ENCODE results near the gene RPS6KL1.

The RPS6KL1 gene

GRCh38 chr14:74961238-74961911 lies 38.3 kb upstream of the RPS6KL1 start:
- no peak for TF ChIP-seq Cebpa-rat (IDR thresholded peaks at IDR 0.05)
- Histone ChIP-seq H3K4me3 (no peak overlapping the region), H3K9me3 (replicated peaks in 1 of 11) (no peaks in the 10 kb centered on the region), H3K9ac (no peak overlapping the region), H3K27me3 (0 out of 22 replicates have a peak, but pooled peaks cover 0 to 2% (median 0%) of the 10 kb centered on the region in 11 experiments), H3K4me2 (peak overlapping the region in 2 of 11 experiments; percentile 29 to 77; a peak in 2 of 22 replicates), H3K36me3 (no peaks in the 10 kb centered on the region), H4K20me1 (no peaks in the 10 kb centered on the region), H3K27ac (no peak overlapping the region), H3K4me1 (peaks cover 11 to 34% (median 30%) of the 10 kb centered on the region in 10 experiments; a peak in 19 of 20 replicates)

DNA sequence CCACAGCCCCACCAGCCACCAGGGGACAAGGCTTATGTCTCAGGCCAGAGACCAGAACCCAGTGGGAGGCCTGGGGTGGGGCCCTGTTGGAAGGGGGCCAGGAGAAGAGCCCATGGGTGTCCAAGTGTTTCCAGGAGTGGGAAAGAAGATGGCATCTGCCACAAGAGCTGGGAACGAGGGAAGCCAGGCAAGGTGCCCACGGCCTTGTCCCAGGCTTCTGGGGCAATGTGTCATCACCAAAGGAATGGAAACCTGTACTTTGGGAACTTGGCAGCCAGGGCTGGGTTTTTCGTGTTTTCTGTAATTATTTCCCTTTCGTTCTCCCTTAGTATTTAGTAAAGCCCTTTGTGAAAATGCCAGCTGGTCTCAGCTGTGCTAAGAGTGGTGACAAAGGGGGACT lies 37.7 kb upstream of the RPS6KL1 start:
- TF ChIP-seq Cebpa-rat (IDR thresholded peaks at IDR 0.05), result no peak
- Histone ChIP-seq H3K9me3 (replicated peaks in 1 of 11) (no peaks in the 10 kb centered on the region), H3K27me3 (peaks cover 2 to 8% (median 5%) of the 10 kb centered on the region in 11 experiments), H3K27ac (no peak overlapping the region), H3K36me3 (no peaks in the 10 kb centered on the region), H3K4me1 (peaks cover 11 to 34% (median 30%) of the 10 kb centered on the region in 10 experiments), H3K4me3 (no peak overlapping the region), H4K20me1 (no peaks in the 10 kb centered on the region; a peak in 1 of 22 replicates), H3K4me2 (no peak overlapping the region), H3K9ac (no peak overlapping the region)

DNA sequence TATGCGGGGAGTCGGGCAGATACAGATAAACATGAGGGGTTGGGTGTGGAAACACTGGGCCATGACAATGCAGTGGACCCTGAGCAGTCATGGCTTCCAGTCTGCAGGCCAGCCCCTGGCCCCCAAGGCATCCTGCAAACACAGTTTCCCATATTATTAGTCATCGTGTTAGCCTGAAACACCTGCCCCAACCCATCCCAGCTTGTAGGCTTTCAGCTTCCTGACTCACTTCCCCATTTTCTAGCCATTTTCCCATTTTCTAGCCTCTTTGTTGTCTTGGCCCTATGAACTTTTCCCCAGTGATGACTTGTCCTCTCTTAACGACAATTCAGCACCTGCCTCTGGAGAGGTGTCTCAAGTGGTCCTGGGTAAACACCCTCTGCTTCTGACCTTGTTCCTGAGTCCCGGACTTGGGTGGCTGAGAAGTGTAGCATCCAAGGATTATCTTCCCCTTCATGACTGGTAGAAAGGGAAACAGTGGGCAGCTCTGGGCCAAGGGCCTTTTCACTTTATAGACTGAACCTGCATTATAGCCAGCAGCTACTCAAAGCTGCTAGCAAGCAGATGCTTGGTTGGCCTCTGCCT lies 36.6 kb upstream of the RPS6KL1 start:
- no peak overlapping the region for H3K9ac ChIP-seq
- H3K4me1 ChIP-seq, result peaks cover 21 to 44% (median 40%) of the 10 kb centered on the region in 10 experiments
- no peaks in the 10 kb centered on the region for H3K36me3 ChIP-seq
- H4K20me1 ChIP-seq, result no peaks in the 10 kb centered on the region; a peak in 1 of 22 replicates
- no peak overlapping the region for H3K4me3 ChIP-seq
- H3K9me3 ChIP-seq (replicated peaks in 1 of 11), result no peaks in the 10 kb centered on the region
- no peak for TF ChIP-seq Cebpa-rat (IDR thresholded peaks at IDR 0.05)
- H3K4me2 ChIP-seq, result peak overlapping the region in 8 of 11 experiments; percentile 3 to 48 (median 20); a peak in 9 of 22 replicates
- no peak overlapping the region for H3K27ac ChIP-seq
- peaks cover 11 to 19% (median 14%) of the 10 kb centered on the region in 11 experiments for H3K27me3 ChIP-seq

DNA sequence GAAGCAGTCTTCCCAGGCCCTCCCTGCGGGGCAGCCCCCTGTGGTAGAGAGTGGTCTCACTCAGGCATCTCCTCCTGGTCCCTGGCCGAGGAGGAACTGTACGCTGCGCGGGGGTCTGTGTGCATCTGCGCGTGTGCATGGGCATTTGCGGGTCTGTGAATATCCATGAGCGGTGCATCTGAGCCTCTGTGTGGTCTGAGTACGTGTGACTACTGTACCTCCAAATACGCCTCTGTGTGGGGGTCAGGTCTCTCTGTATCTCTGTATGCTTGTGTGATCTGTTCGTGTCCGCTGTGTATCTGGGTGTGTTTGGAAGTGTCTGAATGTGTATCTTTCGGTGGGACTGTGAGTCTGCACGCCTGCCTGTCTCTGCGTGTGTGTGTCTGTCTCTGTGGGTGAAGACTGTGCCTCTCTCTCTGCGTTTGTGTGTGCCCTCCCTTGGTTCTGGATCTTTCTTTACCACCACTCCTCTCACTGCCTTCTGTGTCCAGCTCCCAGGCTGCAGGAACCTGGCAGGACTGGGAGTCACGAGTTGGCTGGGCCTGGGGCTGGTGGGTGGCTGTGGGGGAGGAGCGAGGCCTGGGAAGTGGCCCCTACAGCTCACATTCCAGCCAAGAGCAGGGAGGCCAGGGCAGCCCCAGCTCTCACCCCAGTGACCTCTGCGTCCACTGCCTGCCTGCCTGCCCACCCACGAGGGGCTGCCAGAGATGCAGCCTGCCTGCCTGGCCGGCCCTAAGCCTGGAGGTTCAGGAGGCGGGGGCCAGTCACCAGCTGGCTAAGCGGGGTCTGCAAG lies 33.4 kb upstream of the RPS6KL1 start:
- H3K27me3 ChIP-seq, result peaks cover 11 to 26% (median 17%) of the 10 kb centered on the region in 11 experiments
- no peak for TF ChIP-seq Cebpa-rat (IDR thresholded peaks at IDR 0.05)
- no peak overlapping the region for H3K9ac ChIP-seq
- no peaks in the 10 kb centered on the region for H3K9me3 ChIP-seq (replicated peaks in 1 of 11)
- no peaks in the 10 kb centered on the region; a peak in 1 of 22 replicates for H4K20me1 ChIP-seq
- no peak overlapping the region for H3K4me2 ChIP-seq
- H3K27ac ChIP-seq, result no peak overlapping the region
- H3K4me3 ChIP-seq, result no peak overlapping the region
- no peaks in the 10 kb centered on the region for H3K36me3 ChIP-seq
- peaks cover 34 to 51% (median 40%) of the 10 kb centered on the region in 10 experiments for H3K4me1 ChIP-seq

DNA sequence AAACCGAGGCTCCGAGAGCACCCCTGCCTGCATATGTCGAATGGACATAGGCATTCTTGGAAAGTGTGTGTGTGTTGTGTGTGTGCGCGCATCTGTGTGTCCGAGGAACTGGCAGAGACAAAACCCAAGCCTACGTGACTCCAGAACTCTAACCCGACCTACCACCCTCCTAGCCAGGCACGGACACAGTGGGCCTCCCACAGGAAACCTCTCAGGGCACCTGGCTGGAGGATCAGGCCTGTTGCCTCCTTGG lies 32.9 kb upstream of the RPS6KL1 start:
- no peak for TF ChIP-seq Cebpa-rat (IDR thresholded peaks at IDR 0.05)
- H3K9me3 ChIP-seq (replicated peaks in 1 of 11), result no peaks in the 10 kb centered on the region
- H3K4me2 ChIP-seq, result peak overlapping the region; percentile 90 to 97 (median 94); a peak in 16 of 22 replicates
- H3K27me3 ChIP-seq, result peaks cover 11 to 26% (median 17%) of the 10 kb centered on the region in 11 experiments
- no peak overlapping the region for H3K4me3 ChIP-seq
- no peak overlapping the region for H3K27ac ChIP-seq
- no peak overlapping the region; a peak in 1 of 22 replicates for H3K9ac ChIP-seq
- no peaks in the 10 kb centered on the region for H3K36me3 ChIP-seq
- no peaks in the 10 kb centered on the region; a peak in 1 of 22 replicates for H4K20me1 ChIP-seq
- peaks cover 37 to 56% (median 44%) of the 10 kb centered on the region in 10 experiments for H3K4me1 ChIP-seq

DNA sequence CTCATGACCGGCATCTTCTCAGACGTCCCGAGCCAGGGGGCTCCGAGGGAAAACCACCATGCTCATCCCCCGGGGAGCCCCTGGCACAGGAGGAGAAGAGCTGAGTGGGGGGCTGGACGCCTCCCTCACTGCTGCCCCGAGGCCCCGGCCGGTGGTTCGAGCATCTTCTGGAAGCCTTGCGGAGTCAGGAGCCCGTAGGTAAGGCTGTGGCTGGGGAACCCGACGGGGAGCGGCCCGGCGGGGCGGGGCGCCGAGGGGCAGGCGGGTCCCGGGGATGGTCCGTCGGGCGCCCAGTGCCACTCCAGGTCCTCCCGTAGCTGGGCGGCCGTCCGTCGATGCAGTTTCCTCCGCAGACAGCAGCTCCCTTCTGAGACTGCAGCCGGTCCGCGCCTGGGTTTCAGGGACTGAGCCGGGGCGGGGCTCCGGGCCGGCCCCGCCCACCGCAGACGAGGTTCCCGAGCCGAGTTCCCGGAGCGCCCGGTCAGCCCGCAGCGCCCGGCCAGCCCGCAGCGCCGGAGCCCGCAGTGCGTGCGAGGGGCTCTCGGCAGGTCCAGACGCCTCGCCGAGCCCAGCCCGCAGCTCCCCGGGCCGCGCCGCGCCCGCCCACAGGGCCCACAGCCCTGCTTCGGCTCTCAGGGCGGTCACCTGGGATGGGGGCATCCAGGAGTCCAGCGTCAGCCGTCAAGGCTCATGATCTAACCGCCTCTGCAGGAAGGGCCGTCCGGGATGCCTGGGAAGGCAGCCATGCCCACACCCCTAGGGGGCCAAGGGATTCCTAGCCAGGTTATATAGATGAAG lies 32.4 kb upstream of the RPS6KL1 start, which contains the start of gene PGF:
Gene PGF, minus strand, starts transcription at position 369 of the 798 bp plus-strand sequence. Its CDS starts 355 bp downstream, at position 14.
- H3K9ac ChIP-seq, result peak within 1 kb of the TSS; percentile 39 to 67 (median 61); a peak in 19 of 22 replicates
- H3K27ac ChIP-seq, result peak within 1 kb of the TSS in 1 of 11 experiments; percentile 8; a peak in 2 of 22 replicates
- H3K4me3 ChIP-seq, result peak within 1 kb of the TSS; percentile 49 to 69 (median 58)
- H3K4me1 ChIP-seq, result peaks cover 37 to 56% (median 45%) of the 10 kb centered on the region in 10 experiments
- no peaks in the 10 kb centered on the region for H3K36me3 ChIP-seq
- no peaks in the 10 kb centered on the region; a peak in 1 of 22 replicates for H4K20me1 ChIP-seq
- TF ChIP-seq Cebpa-rat (IDR thresholded peaks at IDR 0.05), result no peak
- peak within 1 kb of the TSS; percentile 90 to 97 (median 94) for H3K4me2 ChIP-seq
- no peaks in the 10 kb centered on the region for H3K9me3 ChIP-seq (replicated peaks in 1 of 11)
- peaks cover 11 to 26% (median 17%) of the 10 kb centered on the region in 11 experiments for H3K27me3 ChIP-seq

- H3K27me3 ChIP-seq, result peaks cover 11 to 26% (median 17%) of the 10 kb centered on the region in 11 experiments
- H3K36me3 ChIP-seq, result no peaks in the 10 kb centered on the region
- H3K27ac ChIP-seq, result no peak overlapping the region; a peak in 1 of 22 replicates
- no peak for TF ChIP-seq Cebpa-rat (IDR thresholded peaks at IDR 0.05)
- H4K20me1 ChIP-seq, result no peaks in the 10 kb centered on the region; a peak in 1 of 22 replicates
- H3K4me1 ChIP-seq, result peaks cover 34 to 56% (median 43%) of the 10 kb centered on the region in 10 experiments
- peak overlapping the region; percentile 49 to 69 (median 58) for H3K4me3 ChIP-seq
- peak overlapping the region; percentile 90 to 97 (median 94) for H3K4me2 ChIP-seq
- no peaks in the 10 kb centered on the region for H3K9me3 ChIP-seq (replicated peaks in 1 of 11)
- H3K9ac ChIP-seq, result peak overlapping the region; percentile 39 to 67 (median 61); a peak in 17 of 22 replicates
Observed at GRCh38 chr14:74954947-74955228, 31.8 kb upstream of the RPS6KL1 start.

GRCh38 chr14:74954232-74954946 lies 31.3 kb upstream of the RPS6KL1 start:
- peak overlapping the region in 6 of 11 experiments; percentile 11 to 67 (median 53); a peak in 5 of 22 replicates for H3K9ac ChIP-seq
- H3K36me3 ChIP-seq, result no peaks in the 10 kb centered on the region
- H3K4me2 ChIP-seq, result peak overlapping the region; percentile 68 to 97 (median 94)
- H3K9me3 ChIP-seq (replicated peaks in 1 of 11), result no peaks in the 10 kb centered on the region
- H3K27me3 ChIP-seq, result peaks cover 11 to 26% (median 17%) of the 10 kb centered on the region in 11 experiments
- H4K20me1 ChIP-seq, result no peaks in the 10 kb centered on the region; a peak in 1 of 22 replicates
- H3K4me3 ChIP-seq, result peak overlapping the region in 4 of 10 experiments; percentile 14 to 58 (median 50); a peak in 6 of 20 replicates
- TF ChIP-seq Cebpa-rat (IDR thresholded peaks at IDR 0.05), result no peak
- no peak overlapping the region for H3K27ac ChIP-seq
- peaks cover 29 to 51% (median 40%) of the 10 kb centered on the region in 10 experiments for H3K4me1 ChIP-seq

All from BLaER1 treated with 17β-estradiol and CSF1 and Interleukin-3, amounts not matched to agents 10 nM and 100 nM (cell line).